B cell (primary cell): ENCODE measurements around the gene ZNF385D.

Experiments used
- EZH2 ChIP-seq: IDR thresholded peaks from 2 replicates; pipeline ENCODE4 v1.6.1; 2012; ENCODE audit warnings: borderline replicate concordance, low read depth, mild to moderate bottlenecking, moderate library complexity, low read length; ENCODE audit not compliant: insufficient read depth, poor library complexity, severe bottlenecking
- TF ChIP-seq, protein P1 (sequence below): fragments of 200-600 bp; IDR thresholded peaks from one replicate; pipeline ENCODE4 v1.8.0; 2022; ENCODE audit warnings: antibody characterized with exemption, mild to moderate bottlenecking

DNA sequence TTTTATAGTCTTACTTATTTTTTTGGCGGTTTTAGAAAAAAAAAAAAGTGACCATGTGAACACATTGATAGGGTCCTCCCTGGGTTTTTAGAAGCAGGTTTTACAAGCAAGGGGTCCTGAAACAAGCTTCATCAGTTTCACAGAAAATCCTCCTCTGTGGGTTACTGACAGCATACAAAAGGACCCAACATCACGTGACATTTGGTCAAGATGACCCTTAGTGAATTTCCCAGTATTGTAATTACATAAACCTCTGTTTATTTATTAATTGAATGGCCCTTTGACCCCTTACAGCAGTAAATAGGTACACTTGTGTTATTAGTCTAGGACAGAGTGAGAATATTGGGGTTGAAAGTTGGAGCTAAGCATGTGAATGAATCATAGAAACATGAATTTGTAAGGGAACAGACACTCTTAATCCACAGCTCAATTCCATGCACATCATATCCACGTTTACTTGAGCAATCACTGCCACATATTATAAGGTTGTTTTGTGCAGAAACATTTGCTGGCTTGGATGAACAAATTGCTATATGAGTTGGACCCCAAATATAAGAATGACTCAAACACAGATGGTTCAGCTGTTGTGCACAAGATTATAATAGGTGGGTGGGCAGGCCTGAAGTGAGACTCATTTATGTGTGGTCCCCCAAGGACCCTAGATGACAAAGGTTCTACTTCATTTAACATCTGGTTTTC lies 137.5 kb downstream of the ZNF385D start:
- TF ChIP-seq, protein P1, sequence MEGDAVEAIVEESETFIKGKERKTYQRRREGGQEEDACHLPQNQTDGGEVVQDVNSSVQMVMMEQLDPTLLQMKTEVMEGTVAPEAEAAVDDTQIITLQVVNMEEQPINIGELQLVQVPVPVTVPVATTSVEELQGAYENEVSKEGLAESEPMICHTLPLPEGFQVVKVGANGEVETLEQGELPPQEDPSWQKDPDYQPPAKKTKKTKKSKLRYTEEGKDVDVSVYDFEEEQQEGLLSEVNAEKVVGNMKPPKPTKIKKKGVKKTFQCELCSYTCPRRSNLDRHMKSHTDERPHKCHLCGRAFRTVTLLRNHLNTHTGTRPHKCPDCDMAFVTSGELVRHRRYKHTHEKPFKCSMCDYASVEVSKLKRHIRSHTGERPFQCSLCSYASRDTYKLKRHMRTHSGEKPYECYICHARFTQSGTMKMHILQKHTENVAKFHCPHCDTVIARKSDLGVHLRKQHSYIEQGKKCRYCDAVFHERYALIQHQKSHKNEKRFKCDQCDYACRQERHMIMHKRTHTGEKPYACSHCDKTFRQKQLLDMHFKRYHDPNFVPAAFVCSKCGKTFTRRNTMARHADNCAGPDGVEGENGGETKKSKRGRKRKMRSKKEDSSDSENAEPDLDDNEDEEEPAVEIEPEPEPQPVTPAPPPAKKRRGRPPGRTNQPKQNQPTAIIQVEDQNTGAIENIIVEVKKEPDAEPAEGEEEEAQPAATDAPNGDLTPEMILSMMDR = no peak
- no peak for TF ChIP-seq EZH2
